ENCODE results near the gene SFRP2. TPM values are rescaled to one million over a fixed set of nuclear protein-coding genes. Genes with fewer than 3 reads are reported as not detected.

SFRP2 gene
- total and polyA plus RNA-seq, 2 experiments from 2014 or later = 0.30 to 5.0 TPM

GRCh38 chr4:153741541-153741940 lies 47.3 kb downstream of the SFRP2 start:
- no peaks in the 10 kb centered on the region for H3K9me3 ChIP-seq (ENCODE audit: low read depth)
- no peak overlapping the region for H3K27ac ChIP-seq
- no peaks in the 10 kb centered on the region for H3K27me3 ChIP-seq
- DNase-seq (ENCODE audit: low read depth in 1 of 2, low spot score in 1 of 2) = no peak
- H3K4me3 ChIP-seq = no peak overlapping the region
- H3K4me1 ChIP-seq (ENCODE audit: low read depth) = no peaks in the 10 kb centered on the region
- no peaks in the 10 kb centered on the region for H3K36me3 ChIP-seq
- no peak for TF ChIP-seq CTCF (IDR thresholded peaks at IDR 0.05; ENCODE audit: low read depth, low read length)

- peak in 1 of 2 donors; percentile 17 for DNase-seq (ENCODE audit: low read depth in 1 of 2, low spot score in 1 of 2)
- no peaks in the 10 kb centered on the region for H3K27me3 ChIP-seq
- TF ChIP-seq CTCF (IDR thresholded peaks at IDR 0.05; ENCODE audit: low read depth, low read length) = no peak
- H3K27ac ChIP-seq = no peak overlapping the region
- no peaks in the 10 kb centered on the region for H3K4me1 ChIP-seq (ENCODE audit: low read depth)
- H3K9me3 ChIP-seq (ENCODE audit: low read depth) = no peaks in the 10 kb centered on the region
- no peaks in the 10 kb centered on the region for H3K36me3 ChIP-seq
- no peak overlapping the region for H3K4me3 ChIP-seq
These were observed 52.9 kb downstream of the SFRP2 start for GRCh38 chr4:153735906-153736461.

- Histone ChIP-seq H3K27ac (no peak overlapping the region), H3K4me3 (no peak overlapping the region), H3K9me3 (ENCODE audit: low read depth) (no peaks in the 10 kb centered on the region), H3K36me3 (no peaks in the 10 kb centered on the region), H3K4me1 (ENCODE audit: low read depth) (no peaks in the 10 kb centered on the region), H3K27me3 (no peaks in the 10 kb centered on the region)
- TF ChIP-seq CTCF (IDR thresholded peaks at IDR 0.05; ENCODE audit: low read depth, low read length) = no peak
- no peak for DNase-seq (ENCODE audit: low read depth in 1 of 2, low spot score in 1 of 2)
These were observed 55.0 kb downstream of the SFRP2 start for GRCh38 chr4:153733751-153734448.

- TF ChIP-seq CTCF (IDR thresholded peaks at IDR 0.05; ENCODE audit: low read depth, low read length) = no peak
- H3K4me1 ChIP-seq (ENCODE audit: low read depth) = no peaks in the 10 kb centered on the region
- H3K27ac ChIP-seq = no peak overlapping the region
- no peaks in the 10 kb centered on the region for H3K9me3 ChIP-seq (ENCODE audit: low read depth)
- no peaks in the 10 kb centered on the region for H3K27me3 ChIP-seq
- H3K4me3 ChIP-seq = no peak overlapping the region
- DNase-seq (ENCODE audit: low read depth in 1 of 2, low spot score in 1 of 2) = peak in 1 of 2 donors; percentile 86
- no peaks in the 10 kb centered on the region for H3K36me3 ChIP-seq
These were observed 57.6 kb downstream of the SFRP2 start for GRCh38 chr4:153731239-153731638.

Other genes starting within 250 kb of the SFRP2 start
- gene TLR2, start 104.8 kb downstream of the SFRP2 start, total RNA-seq = 0.09 and 0.39 TPM in 2 replicates
- 1.0 TPM in 1 of 2 replicates, not detected in the other for gene TLR2, start 104.8 kb downstream of the SFRP2 start, polyA plus RNA-seq
- 1.3 and 1.9 TPM in 2 replicates for gene RNF175, start 29.1 kb downstream of the SFRP2 start, total RNA-seq
- gene RNF175, start 29.1 kb downstream of the SFRP2 start, polyA plus RNA-seq = 1.4 and 1.8 TPM in 2 replicates